ENCODE results near the gene INPP5B. TPM values are rescaled to one million over a fixed set of nuclear protein-coding genes. Genes with fewer than 3 reads are reported as not detected.

Gene INPP5B
- total RNA-seq, 2 donors from 2014 or later: 14.3 to 24.6 TPM

- no peak overlapping the region for H3K4me3 ChIP-seq
These were observed 67.0 kb downstream of the INPP5B start for GRCh38 chr1:37879865-37880264.

GRCh38 chr1:37878071-37878470 lies 68.8 kb downstream of the INPP5B start:
- Histone ChIP-seq H3K27ac (no peak overlapping the region), H3K27me3 (no peaks in the 10 kb centered on the region), H3K9me3 (no peaks in the 10 kb centered on the region), H3K36me3 (peaks cover 5% of the 10 kb centered on the region), H3K4me3 (no peak overlapping the region), H3K9ac (ENCODE audit: low read depth in 2 of 2, low read length in 2 of 2) (no peak overlapping the region), H3K4me1 (no peaks in the 10 kb centered on the region)
- no peak for TF ChIP-seq CTCF (IDR thresholded peaks at IDR 0.05)
- DNase-seq: no peak
- intact Hi-C loops (cut with DNase I): no loop called here

More at GRCh38 chr1:37879865-37880264, 67.0 kb downstream of the INPP5B start:
- DNase-seq: no peak
- H3K27me3 ChIP-seq: no peaks in the 10 kb centered on the region
- no peak overlapping the region for H3K27ac ChIP-seq
- H3K9me3 ChIP-seq: no peaks in the 10 kb centered on the region
- no peak for TF ChIP-seq CTCF (IDR thresholded peaks at IDR 0.05)
- no peaks in the 10 kb centered on the region for H3K4me1 ChIP-seq
- intact Hi-C loops (cut with DNase I): no loop called here
- H3K36me3 ChIP-seq: peaks cover 5% of the 10 kb centered on the region
- H3K9ac ChIP-seq (ENCODE audit: low read depth in 2 of 2, low read length in 2 of 2): no peak overlapping the region

- Histone ChIP-seq H3K4me1 (no peaks in the 10 kb centered on the region), H3K36me3 (peaks cover 5% of the 10 kb centered on the region), H3K4me3 (no peak overlapping the region), H3K9ac (ENCODE audit: low read depth in 2 of 2, low read length in 2 of 2) (no peak overlapping the region), H3K27me3 (no peaks in the 10 kb centered on the region), H3K27ac (no peak overlapping the region), H3K9me3 (no peaks in the 10 kb centered on the region)
- no peak for TF ChIP-seq CTCF (IDR thresholded peaks at IDR 0.05)
- no peak for DNase-seq
- intact Hi-C loops (cut with DNase I): no loop called here
These were observed 71.0 kb downstream of the INPP5B start for GRCh38 chr1:37875833-37876232.

GRCh38 chr1:37872692-37873091 lies 74.2 kb downstream of the INPP5B start:
- Histone ChIP-seq H3K27ac (no peak overlapping the region), H3K9me3 (no peaks in the 10 kb centered on the region), H3K4me1 (no peaks in the 10 kb centered on the region), H3K36me3 (no peaks in the 10 kb centered on the region), H3K9ac (ENCODE audit: low read depth in 2 of 2, low read length in 2 of 2) (no peak overlapping the region), H3K27me3 (no peaks in the 10 kb centered on the region), H3K4me3 (no peak overlapping the region)
- intact Hi-C loops (cut with DNase I): no loop called here
- TF ChIP-seq CTCF (IDR thresholded peaks at IDR 0.05): no peak
- DNase-seq: no peak

GRCh38 chr1:37868466-37868865 lies 78.4 kb downstream of the INPP5B start:
- DNase-seq: no peak
- intact Hi-C loops (cut with DNase I): loop anchor here (10.0 kb wide), 1 partner anchor 264 kb away; no protein-coding TSS in a partner anchor
- Histone ChIP-seq H3K4me3 (no peak overlapping the region), H3K4me1 (no peaks in the 10 kb centered on the region), H3K9me3 (no peaks in the 10 kb centered on the region), H3K27me3 (no peaks in the 10 kb centered on the region), H3K36me3 (peaks cover 4% of the 10 kb centered on the region), H3K27ac (no peak overlapping the region), H3K9ac (ENCODE audit: low read depth in 2 of 2, low read length in 2 of 2) (no peak overlapping the region)
- no peak for TF ChIP-seq CTCF (IDR thresholded peaks at IDR 0.05)
